ENCODE results near the gene GALNT8. TPM values are rescaled to one million over a fixed set of nuclear protein-coding genes. Genes with fewer than 3 reads are reported as not detected.

The GALNT8 gene
- total RNA-seq, 5 donors from 2014 or later (not counting 1 experiment from before 2014, with no cell fraction given), result 0.41 to 2.9 (median 1.5) TPM

GRCh38 chr12:4816744-4817525, 96.7 kb downstream of the GALNT8 start:
- POLR2A ChIA-PET, result no interaction called here
- Mint-ChIP-seq H3K9me3 (no peaks in the 10 kb centered on the region), H3K4me3 (no peak overlapping the region)

GRCh38 chr12:4817880-4818279, 97.7 kb downstream of the GALNT8 start:
- H3K9me3 ChIP-seq, result no peaks in the 10 kb centered on the region
- Mint-ChIP-seq H3K27ac (peak overlapping the region in 1 of 2 donors; percentile 6), H3K4me3 (peak overlapping the region in 1 of 3 donors; percentile 58), H3K9me3 (no peaks in the 10 kb centered on the region), H3K36me3 (no peaks in the 10 kb centered on the region), H3K27me3 (peaks cover 0 to 16% of the 10 kb centered on the region in 2 donors), H3K4me1 (peaks cover 18 to 38% (median 22%) of the 10 kb centered on the region in 3 donors)
- peaks cover 16 to 18% of the 10 kb centered on the region in 2 experiments for H3K4me1 ChIP-seq (ENCODE audit: control insufficient read depth in 1 of 2, extremely low read depth in 1 of 2, insufficient read depth in 2 of 2, low read length in 2 of 2)
- WGBS (ENCODE audit: insufficient coverage), result 26% methylated on average over 8 of the region's 8 CpGs
- DNase-seq (no peak), ATAC-seq (replicated peaks in 1 of 4) (peak in 3 of 4 experiments; percentile 9 to 63 (median 27))
- POLR2A ChIA-PET, result no interaction called here
- peaks cover 0 to 4% of the 10 kb centered on the region in 2 experiments for H3K27me3 ChIP-seq (replicated peaks in 1 of 2; ENCODE audit: control insufficient read depth in 2 of 2, extremely low read depth in 1 of 2, insufficient read depth in 2 of 2, low read length in 1 of 2)
- CTCF ChIA-PET, result interaction anchor here in 1 of 2 donors (0.6 kb wide), 1 partner anchor 1768 kb away, joined by 3 read pairs; no protein-coding TSS in a partner anchor
- H3K27ac ChIP-seq (ENCODE audit: low read length), result no peak overlapping the region
- peak overlapping the region in 1 of 2 donors; percentile 40 for H3K4me3 ChIP-seq (ENCODE audit: control insufficient read depth in 1 of 2, extremely low read depth in 1 of 2, low read length in 1 of 2)
- no peaks in the 10 kb centered on the region for H3K36me3 ChIP-seq (ENCODE audit: control insufficient read depth in 2 of 2, extremely low read depth in 1 of 2, insufficient read depth in 1 of 2, low read length in 1 of 2)

More at GRCh38 chr12:4816744-4817525, 96.7 kb downstream of the GALNT8 start:
- ATAC-seq (replicated peaks in 1 of 4), result no peak
- CTCF ChIA-PET, result no interaction called here
- Mint-ChIP-seq H3K36me3 (no peaks in the 10 kb centered on the region), H3K4me1 (peaks cover 18 to 35% (median 22%) of the 10 kb centered on the region in 3 donors), H3K27me3 (peaks cover 4 to 17% of the 10 kb centered on the region in 2 donors), H3K27ac (no peak overlapping the region)
- DNase-seq, result no peak
- H3K27me3 ChIP-seq (replicated peaks in 1 of 2; ENCODE audit: control insufficient read depth in 2 of 2, extremely low read depth in 1 of 2, insufficient read depth in 2 of 2, low read length in 1 of 2), result peaks cover 0 to 4% of the 10 kb centered on the region in 2 experiments
- peaks cover 16 to 18% of the 10 kb centered on the region in 2 experiments for H3K4me1 ChIP-seq (ENCODE audit: control insufficient read depth in 1 of 2, extremely low read depth in 1 of 2, insufficient read depth in 2 of 2, low read length in 2 of 2)
- WGBS (ENCODE audit: insufficient coverage), result 100% methylated on average over 3 of the region's 8 CpGs
- no peaks in the 10 kb centered on the region for H3K9me3 ChIP-seq
- no peak overlapping the region for H3K4me3 ChIP-seq (ENCODE audit: control insufficient read depth in 1 of 2, extremely low read depth in 1 of 2, low read length in 1 of 2)
- H3K36me3 ChIP-seq (ENCODE audit: control insufficient read depth in 2 of 2, extremely low read depth in 1 of 2, insufficient read depth in 1 of 2, low read length in 1 of 2), result no peaks in the 10 kb centered on the region
- H3K27ac ChIP-seq (ENCODE audit: low read length), result no peak overlapping the region

- DNase-seq (no peak), ATAC-seq (replicated peaks in 1 of 4) (no peak)
- H3K27ac Mint-ChIP-seq, result peak overlapping the region in 1 of 2 donors; percentile 19
- no peaks in the 10 kb centered on the region for H3K36me3 Mint-ChIP-seq
- no peak overlapping the region for H3K4me3 Mint-ChIP-seq
- peaks cover 0 to 9% of the 10 kb centered on the region in 2 donors for H3K27me3 Mint-ChIP-seq
- H3K27me3 ChIP-seq (replicated peaks in 1 of 2; ENCODE audit: control insufficient read depth in 2 of 2, extremely low read depth in 1 of 2, insufficient read depth in 2 of 2, low read length in 1 of 2), result peaks cover 0 to under 1% of the 10 kb centered on the region in 2 experiments
- H3K36me3 ChIP-seq (ENCODE audit: control insufficient read depth in 2 of 2, extremely low read depth in 1 of 2, insufficient read depth in 1 of 2, low read length in 1 of 2), result no peaks in the 10 kb centered on the region
- no peaks in the 10 kb centered on the region for H3K9me3 Mint-ChIP-seq
- POLR2A ChIA-PET, result no interaction called here
- H3K27ac ChIP-seq (ENCODE audit: low read length), result no peak overlapping the region
- H3K4me1 Mint-ChIP-seq, result peaks cover 27 to 43% (median 27%) of the 10 kb centered on the region in 3 donors
- H3K4me3 ChIP-seq (ENCODE audit: control insufficient read depth in 1 of 2, extremely low read depth in 1 of 2, low read length in 1 of 2), result no peak overlapping the region
- CTCF ChIA-PET, result no interaction called here
- H3K9me3 ChIP-seq, result no peaks in the 10 kb centered on the region
- peaks cover 16 to 18% of the 10 kb centered on the region in 2 experiments for H3K4me1 ChIP-seq (ENCODE audit: control insufficient read depth in 1 of 2, extremely low read depth in 1 of 2, insufficient read depth in 2 of 2, low read length in 2 of 2)
- WGBS (ENCODE audit: insufficient coverage), result no CpG with 5 or more reads among the region's 7 CpGs
Measured at GRCh38 chr12:4819654-4820053, 99.5 kb downstream of the GALNT8 start.

- ATAC-seq (replicated peaks in 1 of 4), result no peak
- Mint-ChIP-seq H3K27me3 (peaks cover 0 to 3% of the 10 kb centered on the region in 2 donors), H3K4me3 (no peak overlapping the region), H3K36me3 (no peaks in the 10 kb centered on the region), H3K4me1 (peaks cover 40 to 56% (median 41%) of the 10 kb centered on the region in 3 donors), H3K27ac (no peak overlapping the region), H3K9me3 (no peaks in the 10 kb centered on the region)
- no peak overlapping the region for H3K4me3 ChIP-seq (ENCODE audit: control insufficient read depth in 1 of 2, extremely low read depth in 1 of 2, low read length in 1 of 2)
- no peaks in the 10 kb centered on the region for H3K36me3 ChIP-seq (ENCODE audit: control insufficient read depth in 2 of 2, extremely low read depth in 1 of 2, insufficient read depth in 1 of 2, low read length in 1 of 2)
- no peaks in the 10 kb centered on the region for H3K27me3 ChIP-seq (replicated peaks in 1 of 2; ENCODE audit: control insufficient read depth in 2 of 2, extremely low read depth in 1 of 2, insufficient read depth in 2 of 2, low read length in 1 of 2)
- no peak overlapping the region for H3K27ac ChIP-seq (ENCODE audit: low read length)
- POLR2A ChIA-PET, result no interaction called here
- no peak for DNase-seq
- H3K9me3 ChIP-seq, result no peaks in the 10 kb centered on the region
- WGBS (ENCODE audit: insufficient coverage), result 81% methylated on average over 3 of the region's 9 CpGs
- CTCF ChIA-PET, result no interaction called here
- H3K4me1 ChIP-seq (ENCODE audit: control insufficient read depth in 1 of 2, extremely low read depth in 1 of 2, insufficient read depth in 2 of 2, low read length in 2 of 2), result peaks cover 22 to 27% of the 10 kb centered on the region in 2 experiments
Measured at GRCh38 chr12:4820971-4821370, 100.8 kb downstream of the GALNT8 start.

Other genes starting within 250 kb of the GALNT8 start
- 1 to 10 TPM in 2 of 5 donors, under 1 TPM in 3; 0.60 to 1.7 (median 0.89) TPM for gene RAD51AP1, start 181.5 kb upstream of the GALNT8 start, total RNA-seq
- 10 to 100 TPM; 11.0 to 24.8 (median 17.6) TPM for gene DYRK4, start 158.2 kb upstream of the GALNT8 start, total RNA-seq
- gene AKAP3, start 71.3 kb upstream of the GALNT8 start, total RNA-seq, result 1 to 10 TPM; 1.5 to 7.9 (median 3.3) TPM
- 10 to 100 TPM; 59.7 to 74.7 (median 72.9) TPM for gene NDUFA9, start 71.3 kb upstream of the GALNT8 start, total RNA-seq
- not detected for gene KCNA1, start 189.5 kb downstream of the GALNT8 start, total RNA-seq

Data from T-cell (primary cell).